ENCODE results near the gene CAMK1. TPM values are rescaled to one million over a fixed set of nuclear protein-coding genes. Genes with fewer than 3 reads are reported as not detected.

CAMK1 gene
- total RNA-seq, 1 experiment from 2014 or later = 19.7 TPM

DNA sequence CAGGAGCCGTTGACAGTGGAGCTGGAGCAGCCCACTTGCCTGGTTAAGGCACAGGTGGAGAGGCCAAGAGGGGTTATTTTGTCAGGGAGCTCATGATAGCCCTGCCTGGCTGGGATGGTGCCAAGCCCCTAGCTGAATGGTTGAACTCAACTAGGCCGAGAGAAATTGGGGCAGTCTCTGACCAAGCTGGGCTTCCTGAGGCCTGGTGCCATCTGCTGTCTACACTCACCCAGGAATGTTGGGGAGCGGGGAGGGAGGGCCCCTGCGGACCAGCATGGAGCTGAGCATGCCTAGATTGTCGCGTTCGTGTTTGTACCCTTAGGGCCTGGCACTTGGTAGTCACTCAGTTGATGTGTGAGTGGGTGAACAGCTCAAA lies 37.0 kb downstream of the CAMK1 start:
- no peaks in the 10 kb centered on the region for H3K9me2 ChIP-seq (ENCODE audit: insufficient read depth)
- RAD21 ChIA-PET (ENCODE audit: low non-redundant PET in 1 of 2, low total read pairs in 2 of 2, uncharacterized antibody in 2 of 2, unreplicated experiment in 2 of 2) = no interaction called here
- TF ChIP-seq EZH2 (IDR thresholded peaks at IDR 0.05) (no peak), CEBPB (IDR thresholded peaks at IDR 0.05; ENCODE audit: low read depth) (no peak), POLR2A (IDR thresholded peaks at IDR 0.05; ENCODE audit: borderline replicate concordance, extremely low read depth, insufficient read depth, insufficient read length) (no peak), RAD21 (IDR thresholded peaks at IDR 0.05; ENCODE audit: low read depth) (no peak), JUND (IDR thresholded peaks at IDR 0.05) (no peak), SRF (IDR thresholded peaks at IDR 0.05; ENCODE audit: low read depth) (no peak), POLR2AphosphoS5 (IDR thresholded peaks at IDR 0.05; ENCODE audit: low read depth, low read length) (no peak)
- TF ChIP-seq, protein P1, sequence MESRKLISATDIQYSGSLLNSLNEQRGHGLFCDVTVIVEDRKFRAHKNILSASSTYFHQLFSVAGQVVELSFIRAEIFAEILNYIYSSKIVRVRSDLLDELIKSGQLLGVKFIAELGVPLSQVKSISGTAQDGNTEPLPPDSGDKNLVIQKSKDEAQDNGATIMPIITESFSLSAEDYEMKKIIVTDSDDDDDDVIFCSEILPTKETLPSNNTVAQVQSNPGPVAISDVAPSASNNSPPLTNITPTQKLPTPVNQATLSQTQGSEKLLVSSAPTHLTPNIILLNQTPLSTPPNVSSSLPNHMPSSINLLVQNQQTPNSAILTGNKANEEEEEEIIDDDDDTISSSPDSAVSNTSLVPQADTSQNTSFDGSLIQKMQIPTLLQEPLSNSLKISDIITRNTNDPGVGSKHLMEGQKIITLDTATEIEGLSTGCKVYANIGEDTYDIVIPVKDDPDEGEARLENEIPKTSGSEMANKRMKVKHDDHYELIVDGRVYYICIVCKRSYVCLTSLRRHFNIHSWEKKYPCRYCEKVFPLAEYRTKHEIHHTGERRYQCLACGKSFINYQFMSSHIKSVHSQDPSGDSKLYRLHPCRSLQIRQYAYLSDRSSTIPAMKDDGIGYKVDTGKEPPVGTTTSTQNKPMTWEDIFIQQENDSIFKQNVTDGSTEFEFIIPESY (IDR thresholded peaks at IDR 0.05; ENCODE audit: extremely low read depth, insufficient replicate concordance, low read length) = no peak
- no peak for ATAC-seq
- H4K20me1 ChIP-seq (ENCODE audit: insufficient read depth) = peaks cover 4% of the 10 kb centered on the region; the same call in 1 of the 2 replicates
- intact Hi-C loops (cut with micrococcal nuclease) = loop anchor here (10.0 kb wide), 1 partner anchor 378 kb away; no protein-coding TSS in a partner anchor
- peaks cover 16 to 27% of the 10 kb centered on the region in 2 experiments; a peak in 3 of 4 replicates for H3K4me1 ChIP-seq (ENCODE audit: control insufficient read depth in 1 of 2, insufficient read depth in 2 of 2, low read length in 2 of 2)
- POLR2A ChIA-PET = interaction anchor here (2.9 kb wide), 1 partner anchor 17 kb away, joined by 9 read pairs; the partner anchor contains the start of gene OGG1
- peaks cover 25 to 34% of the 10 kb centered on the region in 2 experiments for H3K36me3 ChIP-seq (ENCODE audit: control insufficient read depth in 1 of 2, insufficient read depth in 2 of 2, low read length in 2 of 2)
- H3K79me2 ChIP-seq (ENCODE audit: insufficient read depth, low read length) = peaks cover 60% of the 10 kb centered on the region
- H3K4me2 ChIP-seq (ENCODE audit: low read length) = peak overlapping the region; percentile 84
- no peak overlapping the region for H2AFZ ChIP-seq (ENCODE audit: low read depth, low read length, poor library complexity, severe bottlenecking)
- no peak for DNase-seq (ENCODE audit: low read depth, low spot score)
- TSS peak; percentile 46 for BruUV-seq (replicated peaks)
- H3K9me3 ChIP-seq (ENCODE audit: control insufficient read depth in 1 of 2, insufficient read depth in 1 of 2, low read depth in 1 of 2, low read length in 2 of 2) = no peaks in the 10 kb centered on the region
- CTCF ChIA-PET = interaction anchor here (0.8 kb wide), 1 partner anchor 17 kb away, joined by 3 read pairs; no protein-coding TSS in a partner anchor
- H3K27me3 ChIP-seq (ENCODE audit: insufficient read depth, low read length) = no peaks in the 10 kb centered on the region
- H3K27ac ChIP-seq (ENCODE audit: low read depth, low read length) = peak overlapping the region; percentile 2; the same call in 1 of the 2 replicates
- peak overlapping the region; percentile 97 for H3K9ac ChIP-seq (ENCODE audit: low read length)
- peak overlapping the region; percentile 95 for H3K4me3 ChIP-seq (replicated peaks in 1 of 2; ENCODE audit: low read depth in 1 of 2, low read length in 2 of 2)
